Measurements from ENCODE around the gene ADGRV1.
"Not testable (repeated sequence)": the region's sequence is repeated elsewhere in the genome, so short reads cannot be mapped to it uniquely, and the experiment has no call there.

Gene ADGRV1

GRCh38 chr5:91048073-91048472 is 489.5 kb downstream of the ADGRV1 start:
- no peak for DNase-seq

- DNase-seq: no peak
These were observed 490.5 kb downstream of the ADGRV1 start for GRCh38 chr5:91049112-91049511.

GRCh38 chr5:91049800-91050199 is 491.2 kb downstream of the ADGRV1 start:
- no peak for DNase-seq

- DNase-seq: not testable (repeated sequence)
These were observed 493.8 kb downstream of the ADGRV1 start for GRCh38 chr5:91052411-91052810.

- no peak for DNase-seq
These were observed 494.6 kb downstream of the ADGRV1 start for GRCh38 chr5:91052977-91053740.

- DNase-seq: no peak
These were observed 495.1 kb downstream of the ADGRV1 start for GRCh38 chr5:91053741-91054025.

- no peak for DNase-seq
These were observed 499.6 kb downstream of the ADGRV1 start for GRCh38 chr5:91058155-91058554.

- DNase-seq: no peak
These were observed 500.0 kb downstream of the ADGRV1 start for GRCh38 chr5:91058575-91058974.

- DNase-seq: no peak
These were observed 500.8 kb downstream of the ADGRV1 start for GRCh38 chr5:91059409-91059808.

GRCh38 chr5:91061094-91061493 is 502.5 kb downstream of the ADGRV1 start:
- DNase-seq: no peak

- DNase-seq: no peak
These were observed 503.5 kb downstream of the ADGRV1 start for GRCh38 chr5:91061946-91062562.

GRCh38 chr5:91063098-91063690 is 504.6 kb downstream of the ADGRV1 start:
- not testable (repeated sequence) for DNase-seq

GRCh38 chr5:91065496-91065895 is 506.9 kb downstream of the ADGRV1 start:
- no peak for DNase-seq

- DNase-seq: no peak
These were observed 510.8 kb downstream of the ADGRV1 start for GRCh38 chr5:91069364-91069763.

GRCh38 chr5:91070761-91071550 is 512.4 kb downstream of the ADGRV1 start:
- no peak for DNase-seq

GRCh38 chr5:91072881-91073280 is 514.3 kb downstream of the ADGRV1 start:
- DNase-seq: no peak

GRCh38 chr5:91074615-91075014 is 516.0 kb downstream of the ADGRV1 start:
- no peak for DNase-seq

GRCh38 chr5:91076138-91076537 is 517.5 kb downstream of the ADGRV1 start:
- DNase-seq: no peak

- no peak for DNase-seq
These were observed 519.0 kb downstream of the ADGRV1 start for GRCh38 chr5:91077623-91078022.

GRCh38 chr5:91079037-91079436 is 520.4 kb downstream of the ADGRV1 start:
- no peak for DNase-seq

GRCh38 chr5:91089758-91090157 is 531.2 kb downstream of the ADGRV1 start:
- DNase-seq: no peak

GRCh38 chr5:91090995-91091394 is 532.4 kb downstream of the ADGRV1 start:
- no peak for DNase-seq

GRCh38 chr5:91091471-91092234 is 533.1 kb downstream of the ADGRV1 start:
- no peak for DNase-seq

Measured in right forelimb (tissue), 1 donor.